Measurements from ENCODE around the gene SOX30. TPM values are rescaled to one million over a fixed set of nuclear protein-coding genes. Genes with fewer than 3 reads are reported as not detected.

SOX30 gene
- total RNA-seq, 1 donor from 2014 or later = 0.17 TPM

DNA sequence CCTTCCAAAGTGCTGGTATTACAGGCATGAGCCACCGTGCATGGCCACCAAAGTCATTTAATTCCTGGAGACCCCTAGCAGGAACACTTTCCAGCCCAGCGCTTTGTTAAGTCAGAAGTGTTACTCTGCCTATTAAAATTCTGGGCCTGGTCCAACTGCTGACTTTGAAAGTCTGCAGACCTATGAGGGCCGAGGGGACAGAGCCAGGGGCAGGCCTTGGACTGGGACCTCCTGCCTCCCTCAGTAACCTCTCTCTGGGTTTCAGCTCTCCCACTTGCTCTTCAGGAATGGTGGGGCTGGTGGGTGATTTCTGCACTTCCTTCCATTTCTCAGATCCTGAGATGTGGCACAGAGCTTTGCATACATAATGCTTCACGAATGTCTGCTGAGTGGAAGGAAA is 28.8 kb upstream of the SOX30 start:
- Histone ChIP-seq H3K79me2 (ENCODE audit: low read depth) (no peaks in the 10 kb centered on the region), H3K36me3 (no peaks in the 10 kb centered on the region), H3K4me2 (no peak overlapping the region), H3K9me3 (ENCODE audit: low read depth) (no peaks in the 10 kb centered on the region), H3K27ac (no peak overlapping the region), H2AFZ (replicated peaks) (no peak overlapping the region), H3K4me1 (no peaks in the 10 kb centered on the region), H3K9ac (no peak overlapping the region), H3F3A (ENCODE audit: low read depth) (no peaks in the 10 kb centered on the region), H3K27me3 (no peaks in the 10 kb centered on the region), H4K20me1 (ENCODE audit: low read depth) (no peaks in the 10 kb centered on the region), H3K4me3 (no peak overlapping the region)
- TF ChIP-seq CTCF (IDR thresholded peaks at IDR 0.05) = no peak
- TF ChIP-seq EZH2 (IDR thresholded peaks at IDR 0.05) = no peak
- no peak for TF ChIP-seq EZH2phosphoT487 (IDR thresholded peaks at IDR 0.05)
- Mint-ChIP-seq H3K4me3 (no peak overlapping the region), H3K4me1 (peaks cover 2% of the 10 kb centered on the region), H3K27ac (no peak overlapping the region), H3K36me3 (no peaks in the 10 kb centered on the region), H3K27me3 (ENCODE audit: insufficient read depth, low read depth) (peaks cover 6% of the 10 kb centered on the region), H3K9me3 (no peaks in the 10 kb centered on the region)
- DNase-seq (ENCODE audit: low spot score) = no peak

DNA sequence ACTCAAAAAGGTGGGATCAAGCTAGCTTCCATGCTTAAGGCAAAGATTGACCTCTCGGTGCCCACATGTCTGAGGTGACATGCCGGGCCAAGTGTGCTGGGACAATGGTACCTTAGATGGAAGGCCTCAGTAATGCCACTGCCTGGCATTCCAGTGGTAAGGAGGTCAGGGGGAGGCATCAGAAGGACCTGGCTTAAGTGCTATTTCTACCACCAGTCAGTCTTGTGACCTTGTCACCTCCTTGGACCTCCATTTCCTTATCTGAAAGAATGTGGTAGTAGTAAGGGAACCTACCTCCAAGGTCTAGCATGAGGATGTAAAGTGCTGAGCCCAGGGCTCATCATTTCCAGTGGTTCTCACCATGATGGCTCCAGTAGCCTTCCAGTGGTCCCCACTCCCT is 28.0 kb upstream of the SOX30 start:
- no peaks in the 10 kb centered on the region for H3K4me1 ChIP-seq
- DNase-seq (ENCODE audit: low spot score) = no peak
- no peaks in the 10 kb centered on the region for H3F3A ChIP-seq (ENCODE audit: low read depth)
- H4K20me1 ChIP-seq (ENCODE audit: low read depth) = no peaks in the 10 kb centered on the region
- H3K27ac ChIP-seq = no peak overlapping the region
- no peak overlapping the region for H3K9ac ChIP-seq
- Mint-ChIP-seq H3K4me1 (no peaks in the 10 kb centered on the region), H3K27me3 (ENCODE audit: insufficient read depth, low read depth) (peaks cover 6% of the 10 kb centered on the region), H3K27ac (no peak overlapping the region), H3K4me3 (no peak overlapping the region), H3K36me3 (no peaks in the 10 kb centered on the region), H3K9me3 (no peaks in the 10 kb centered on the region)
- no peak for TF ChIP-seq EZH2phosphoT487 (IDR thresholded peaks at IDR 0.05)
- no peak for TF ChIP-seq EZH2 (IDR thresholded peaks at IDR 0.05)
- no peak for TF ChIP-seq CTCF (IDR thresholded peaks at IDR 0.05)
- no peaks in the 10 kb centered on the region for H3K9me3 ChIP-seq (ENCODE audit: low read depth)
- no peaks in the 10 kb centered on the region for H3K79me2 ChIP-seq (ENCODE audit: low read depth)
- H3K36me3 ChIP-seq = no peaks in the 10 kb centered on the region
- no peaks in the 10 kb centered on the region for H3K27me3 ChIP-seq
- no peak overlapping the region for H2AFZ ChIP-seq (replicated peaks)
- H3K4me2 ChIP-seq = no peak overlapping the region
- H3K4me3 ChIP-seq = no peak overlapping the region

GRCh38 chr5:157679801-157680200 is 27.6 kb upstream of the SOX30 start:
- H4K20me1 ChIP-seq (ENCODE audit: low read depth) = no peaks in the 10 kb centered on the region
- Mint-ChIP-seq H3K27ac (no peak overlapping the region), H3K36me3 (no peaks in the 10 kb centered on the region), H3K4me1 (no peaks in the 10 kb centered on the region), H3K27me3 (ENCODE audit: insufficient read depth, low read depth) (peaks cover 6% of the 10 kb centered on the region), H3K4me3 (no peak overlapping the region), H3K9me3 (no peaks in the 10 kb centered on the region)
- DNase-seq (ENCODE audit: low spot score) = no peak
- no peaks in the 10 kb centered on the region for H3K9me3 ChIP-seq (ENCODE audit: low read depth)
- TF ChIP-seq EZH2phosphoT487 (IDR thresholded peaks at IDR 0.05) = no peak
- TF ChIP-seq EZH2 (IDR thresholded peaks at IDR 0.05) = no peak
- TF ChIP-seq CTCF (IDR thresholded peaks at IDR 0.05) = no peak
- H3K9ac ChIP-seq = no peak overlapping the region
- H3K4me1 ChIP-seq = no peaks in the 10 kb centered on the region
- H2AFZ ChIP-seq (replicated peaks) = no peak overlapping the region
- H3F3A ChIP-seq (ENCODE audit: low read depth) = no peaks in the 10 kb centered on the region
- H3K4me3 ChIP-seq = no peak overlapping the region
- H3K27ac ChIP-seq = no peak overlapping the region
- no peaks in the 10 kb centered on the region for H3K36me3 ChIP-seq
- no peak overlapping the region for H3K4me2 ChIP-seq
- H3K27me3 ChIP-seq = no peaks in the 10 kb centered on the region
- H3K79me2 ChIP-seq (ENCODE audit: low read depth) = no peaks in the 10 kb centered on the region
